HepG2 (cell line): ENCODE results near the gene MFSD12. TPM values are rescaled to one million over a fixed set of nuclear protein-coding genes. Genes with fewer than 3 reads are reported as not detected.

Source experiments
- ATAC-seq: fragments of 200-7000 bp; cut with Tn5 transposase; 3 replicates; pipeline ENCODE4 v1.9.1; 2020; ENCODE audit warnings: mild to moderate bottlenecking, moderate library complexity
- BruUV-seq: library from RNA; stranded (reverse); fragments of 400-500 nt; replicated peaks from 2 replicates; lab custom pipeline; 2021; lab: Mats Ljungman, UMichigan
- CTCF ChIA-PET: fragments of 300-600 bp; formaldehyde crosslinking; extraction: SDS; loops from one replicate; lab custom pipeline; 2021; ENCODE audit warnings: low total read pairs, inconsistent platforms, low intra/inter-chr PET ratio; lab: Yijun Ruan, JAX
- POLR2A ChIA-PET: fragments of 350-600 bp; sonication (Branson Sonifier 250); formaldehyde crosslinking; loops from one replicate; lab custom pipeline; 2020; ENCODE audit warnings: antibody characterized with exemption, inconsistent platforms; lab: Yijun Ruan, JAX
- DNase-seq: peaks from one replicate; pipeline ENCODE4 v3.0.0-alpha.2; 2015; ENCODE audit warnings: low spot score
- FAIRE-seq: peaks from 3 replicates; lab custom pipeline; 2011; peaks lifted over from hg19 to GRCh38; lab: Jason Lieb, UNC
- H2AFZ ChIP-seq: one replicate; pipeline ENCODE4 v1.6.1; 2011; ENCODE audit warnings: low read length, inconsistent platforms
- H3K27ac ChIP-seq: fragments of 300-600 bp; 3 replicates; pipeline ENCODE4 v1.8.0; 2011; ENCODE audit warnings: mixed run types, mild to moderate bottlenecking, mixed read lengths, low read length, inconsistent platforms; ENCODE audit not compliant: insufficient read depth; ENCODE audit errors: extremely low read length
- H3K27me3 ChIP-seq, 2 experiments: fragments of 200-600 bp in 1 of 2; 2 replicates in 1 of 2; 3 replicates in 1 of 2; pipeline versions ENCODE4 v1.6.0 to v1.8.0; 2011; ENCODE audit warnings: low read length in 2 of 2, mild to moderate bottlenecking in 2 of 2, moderate library complexity in 2 of 2, inconsistent platforms in 1 of 2; ENCODE audit not compliant: insufficient read depth in 2 of 2, control insufficient read depth in 1 of 2
- H3K36me3 ChIP-seq, 2 experiments: fragments of 200-600 bp in 1 of 2; replicated peaks in 1 of 2; 2 replicates in 1 of 2; 3 replicates in 1 of 2; pipeline versions ENCODE4 v1.5.1 to v1.8.0; 2011; ENCODE audit warnings: low read length in 2 of 2, inconsistent platforms in 1 of 2; ENCODE audit not compliant: insufficient read depth in 2 of 2, control insufficient read depth in 1 of 2
- H3K4me1 ChIP-seq: 2 replicates; pipeline ENCODE4 v1.5.1; 2012; ENCODE audit warnings: low read length, inconsistent platforms; ENCODE audit not compliant: insufficient read depth
- H3K4me2 ChIP-seq: 2 replicates; pipeline ENCODE4 v1.6.0; 2011; ENCODE audit warnings: low read depth, low read length, inconsistent platforms
- H3K4me3 ChIP-seq, 3 experiments: fragments of 200-600 bp in 1 of 3; sonication (generic), shearing (Covaris generic) in 1 of 3; replicated peaks in 1 of 3; 2 replicates each; pipeline ENCODE4 v1.5.1; 2011 to 2016; ENCODE audit warnings: low read length in 3 of 3, inconsistent platforms in 2 of 3, low read depth in 2 of 3, mild to moderate bottlenecking in 2 of 3, control low read depth in 1 of 3, mixed read lengths in 1 of 3; ENCODE audit not compliant: insufficient read depth in 1 of 3
- H3K79me2 ChIP-seq: one replicate; pipeline ENCODE4 v1.6.1; 2011; ENCODE audit warnings: low read length, inconsistent platforms; ENCODE audit not compliant: insufficient read depth
- H3K9ac ChIP-seq: 2 replicates; pipeline ENCODE4 v1.6.0; 2011; ENCODE audit warnings: mild to moderate bottlenecking, low read depth, low read length, inconsistent platforms; ENCODE audit not compliant: insufficient read depth
- H3K9me3 ChIP-seq: 2 replicates; pipeline ENCODE4 v1.5.1; 2012; ENCODE audit warnings: mild to moderate bottlenecking, low read length
- H4K20me1 ChIP-seq: 2 replicates; pipeline ENCODE4 v1.6.0; 2011; ENCODE audit warnings: inconsistent platforms, mild to moderate bottlenecking, low read length, moderate library complexity; ENCODE audit not compliant: insufficient read depth
- ZNF574 ChIP-seq: sonication (generic); formaldehyde crosslinking; IDR thresholded peaks from 2 replicates; pipeline ENCODE4 v1.4.0; 2020; ENCODE audit warnings: missing genetic modification reagents
- WGBS: methylation state at CpG from one replicate; pipeline ENCODE4 v1.1.6; 2017; ENCODE audit warnings: low lambda C conversion rate; 5-methylcytosine and 5-hydroxymethylcytosine counted together
- in situ Hi-C: cut with HindIII; loops from 2 replicates; pipeline ENCODE4 v1.10.0; 2017; ENCODE audit warnings: low pct_unique_long_range_greater_than_20kb; ENCODE audit not compliant: extremely low pct_ligation_motif_present
- intact Hi-C: fragments of 100-400 bp; cut with micrococcal nuclease; formaldehyde crosslinking; loops from one replicate; pipeline ENCODE4 v1.10.0; 2022; ENCODE audit not compliant: unreplicated experiment
- polyA plus RNA-seq, 8 experiments: library from polyadenylated mRNA; depleted of rRNA in 3 of 8; stranded (reverse) in 7 of 8; unstranded in 1 of 8; fragments of >200 nt; fragmentation: Illumina TruSeq in 4 of 8; extraction: Trizol in 4 of 8; gene quantifications; 2 replicates each; pipeline versions ENCODE4 v1.2.1 to v1.2.3, GENCODE V29; 2011 to 2016; ENCODE audit warnings: low read depth in 4 of 8, missing spikeins in 1 of 8, mixed read lengths in 1 of 8; ENCODE audit not compliant: insufficient read depth in 1 of 8
- total RNA-seq, 5 experiments: library from RNA; depleted of rRNA; stranded (reverse); fragments of >200 nt; fragmentation: Illumina TruSeq; extraction: Trizol; gene quantifications; 2 replicates each; pipeline ENCODE4 v1.2.3, GENCODE V29; 2016; ENCODE audit warnings: low read depth in 1 of 5
- TF ChIP-seq, protein P1 (sequence below): fragments of 450-650 bp; IDR thresholded peaks from 2 replicates; pipeline ENCODE4 v1.6.1; 2016

Gene MFSD12
- total and polyA plus RNA-seq, 2 of the 13 experiments (the other 11 are each of a cell fraction or from before 2014, with no cell fraction given), result 27.2 to 29.1 TPM

- in situ Hi-C loops, result no loop called here
- FAIRE-seq, result no peak
- WGBS, result 92% methylated on average over 9 of the region's 37 CpGs
Measured at GRCh38 chr19:3520166-3521103, 37.0 kb downstream of the MFSD12 start.

More at GRCh38 chr19:3520166-3521103, 37.0 kb downstream of the MFSD12 start:
- no peak overlapping the region for H2AFZ ChIP-seq
- ChIA-PET CTCF (no interaction called here), POLR2A (no interaction called here)
- H3K27ac ChIP-seq, result no peak overlapping the region
- no peak for DNase-seq
- no peaks in the 10 kb centered on the region for H3K9me3 ChIP-seq
- TF ChIP-seq, protein P1, sequence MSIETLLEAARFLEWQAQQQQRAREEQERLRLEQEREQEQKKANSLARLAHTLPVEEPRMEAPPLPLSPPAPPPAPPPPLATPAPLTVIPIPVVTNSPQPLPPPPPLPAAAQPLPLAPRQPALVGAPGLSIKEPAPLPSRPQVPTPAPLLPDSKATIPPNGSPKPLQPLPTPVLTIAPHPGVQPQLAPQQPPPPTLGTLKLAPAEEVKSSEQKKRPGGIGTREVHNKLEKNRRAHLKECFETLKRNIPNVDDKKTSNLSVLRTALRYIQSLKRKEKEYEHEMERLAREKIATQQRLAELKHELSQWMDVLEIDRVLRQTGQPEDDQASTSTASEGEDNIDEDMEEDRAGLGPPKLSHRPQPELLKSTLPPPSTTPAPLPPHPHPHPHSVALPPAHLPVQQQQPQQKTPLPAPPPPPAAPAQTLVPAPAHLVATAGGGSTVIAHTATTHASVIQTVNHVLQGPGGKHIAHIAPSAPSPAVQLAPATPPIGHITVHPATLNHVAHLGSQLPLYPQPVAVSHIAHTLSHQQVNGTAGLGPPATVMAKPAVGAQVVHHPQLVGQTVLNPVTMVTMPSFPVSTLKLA, result peak; percentile 59
- no peak for TF ChIP-seq ZNF574 (CRISPR knock-in tag)
- H4K20me1 ChIP-seq, result peaks cover 27% of the 10 kb centered on the region; the same call in 1 of the 2 replicates
- peak; percentile 19; the same call in 1 of the 3 replicates for ATAC-seq
- peaks cover 34% of the 10 kb centered on the region for H3K79me2 ChIP-seq
- H3K4me2 ChIP-seq, result no peak overlapping the region
- H3K9ac ChIP-seq, result no peak overlapping the region
- no TSS peak for BruUV-seq
- intact Hi-C loops, result no loop called here
- H3K4me3 ChIP-seq, result no peak overlapping the region
- no peaks in the 10 kb centered on the region for H3K27me3 ChIP-seq
- H3K36me3 ChIP-seq, result peaks cover 17 to 42% of the 10 kb centered on the region in 2 experiments; a peak in 4 of 5 replicates
- peaks cover 15% of the 10 kb centered on the region for H3K4me1 ChIP-seq
